NCI-H226 (cell line): ENCODE results near the gene DLEC1.
"Not testable (repeated sequence)": the region's sequence is repeated elsewhere in the genome, so short reads cannot be mapped to it uniquely, and the experiment has no call there.

Source experiments
- DNase-seq: peaks from one replicate; pipeline ENCODE4 v3.0.0-alpha.2; 2015

The DLEC1 gene

DNA sequence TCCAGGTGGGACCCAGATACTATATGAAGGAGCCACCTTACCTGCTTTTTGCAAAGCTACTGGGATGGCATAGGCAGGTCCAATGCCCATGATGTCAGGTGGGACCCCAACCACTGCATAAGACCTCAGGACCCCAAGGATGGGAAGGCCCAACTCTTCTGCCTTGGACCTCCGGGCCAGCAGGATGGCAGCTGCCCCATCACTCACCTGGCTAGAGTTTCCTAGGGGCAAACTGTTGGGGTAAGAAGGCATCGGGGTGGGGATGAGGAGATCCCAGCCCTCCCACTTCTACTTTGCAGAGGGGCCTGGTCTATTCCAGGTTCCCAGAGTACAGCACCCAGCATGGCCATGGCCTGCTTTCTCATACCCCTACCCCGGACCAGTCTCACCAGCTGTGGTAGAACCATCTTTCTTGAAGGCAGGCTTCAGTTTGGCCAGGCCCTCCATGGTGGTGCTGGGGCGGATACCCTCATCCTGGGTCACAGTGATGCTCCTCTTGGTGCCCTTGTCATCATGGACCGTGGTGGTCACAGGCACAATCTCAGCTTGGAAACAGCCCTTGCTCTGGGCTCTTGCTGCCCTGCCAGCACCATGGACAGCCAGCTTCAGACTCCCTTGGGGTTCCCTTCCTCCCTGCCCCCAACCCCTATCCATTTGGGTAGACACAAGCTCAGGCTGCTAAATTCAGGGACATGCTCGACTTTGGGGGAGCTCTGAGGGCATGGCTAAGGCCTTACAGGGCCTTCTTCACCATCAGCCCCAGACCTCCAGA is 87.3 kb downstream of the DLEC1 start:
- no peak for DNase-seq

DNA sequence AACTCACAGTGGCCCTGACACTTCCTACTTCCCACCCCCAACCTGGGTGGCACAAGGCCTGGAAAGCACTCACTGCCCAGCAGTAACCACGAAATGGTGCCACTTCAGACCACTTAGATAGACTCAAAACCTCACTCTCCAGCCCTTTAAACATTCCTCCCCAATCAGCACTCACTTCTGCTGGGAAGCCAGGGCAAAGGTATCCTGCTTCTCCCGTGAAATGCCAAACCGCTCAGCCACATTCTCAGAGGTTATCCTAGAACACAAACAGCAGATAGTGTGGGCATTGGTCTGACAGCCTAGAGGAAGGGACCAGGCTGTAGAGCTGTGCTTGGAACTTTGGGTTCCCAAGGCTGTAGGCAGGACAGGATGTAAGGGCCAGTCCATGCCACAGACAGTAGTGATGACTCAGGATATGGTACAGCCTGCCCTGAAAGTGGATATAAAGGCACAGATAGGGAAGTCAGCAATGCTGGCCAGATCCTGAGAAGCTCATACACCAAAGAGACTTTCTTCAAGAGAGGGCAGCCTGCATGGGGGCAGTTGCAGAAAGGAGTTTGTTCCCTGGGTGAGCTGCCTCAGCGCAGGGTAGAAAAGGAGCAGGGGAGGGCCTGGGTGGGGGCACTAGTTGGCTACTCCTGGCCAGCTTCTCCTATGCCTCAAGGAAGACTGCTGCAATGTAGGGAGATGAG is 88.7 kb downstream of the DLEC1 start:
- DNase-seq = no peak

- DNase-seq = no peak
These were observed 89.3 kb downstream of the DLEC1 start for GRCh38 chr3:38128303-38128655.

- DNase-seq = no peak
These were observed 90.0 kb downstream of the DLEC1 start for GRCh38 chr3:38129058-38129457.

- DNase-seq = no peak
These were observed 91.6 kb downstream of the DLEC1 start for GRCh38 chr3:38130631-38131065.

GRCh38 chr3:38131621-38132369 is 92.8 kb downstream of the DLEC1 start:
- DNase-seq = no peak

GRCh38 chr3:38133209-38133556 is 94.2 kb downstream of the DLEC1 start:
- DNase-seq = no peak

DNA sequence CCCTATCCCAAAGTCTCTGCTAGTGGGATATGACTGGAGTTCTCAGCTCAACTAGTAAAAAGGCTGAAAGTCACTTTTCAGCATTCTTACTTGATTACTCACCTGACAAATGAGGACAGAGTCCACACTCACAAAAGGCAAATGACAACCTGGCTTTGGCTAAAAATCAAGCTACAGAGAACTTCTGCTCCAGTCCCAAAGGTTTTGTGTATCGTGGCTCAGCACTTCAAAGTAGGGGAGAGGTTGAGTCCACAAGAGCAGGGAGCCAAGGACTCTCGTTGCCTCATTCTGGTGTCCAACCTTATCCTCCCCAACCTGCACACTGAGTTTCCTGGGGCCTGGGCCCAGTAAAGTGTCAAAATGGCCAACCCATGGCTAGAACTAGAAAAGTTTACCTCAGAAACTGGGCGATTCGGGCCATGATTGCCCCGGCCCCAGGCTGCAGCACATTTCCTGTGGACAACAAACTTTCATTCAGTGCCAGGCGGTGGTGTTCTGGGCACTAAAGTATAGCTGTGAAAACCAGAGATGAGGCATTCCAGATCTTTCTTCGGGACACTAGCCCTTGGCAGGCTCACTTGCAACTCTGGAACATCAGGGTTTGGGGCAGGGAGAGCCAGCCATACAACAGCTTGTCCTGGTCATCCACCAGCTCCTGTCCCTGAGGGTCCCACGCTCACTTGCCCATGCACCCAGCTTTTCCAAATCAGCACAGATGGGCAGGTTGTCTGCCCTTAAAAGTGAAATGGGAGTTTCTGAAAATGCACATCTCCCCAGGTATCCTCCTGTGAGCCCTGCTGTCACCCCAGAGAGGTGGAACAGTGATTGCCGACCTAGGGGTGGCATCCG is 94.8 kb downstream of the DLEC1 start:
- DNase-seq = no peak

GRCh38 chr3:38134517-38135143 is 95.6 kb downstream of the DLEC1 start:
- DNase-seq = not testable (repeated sequence)

DNA sequence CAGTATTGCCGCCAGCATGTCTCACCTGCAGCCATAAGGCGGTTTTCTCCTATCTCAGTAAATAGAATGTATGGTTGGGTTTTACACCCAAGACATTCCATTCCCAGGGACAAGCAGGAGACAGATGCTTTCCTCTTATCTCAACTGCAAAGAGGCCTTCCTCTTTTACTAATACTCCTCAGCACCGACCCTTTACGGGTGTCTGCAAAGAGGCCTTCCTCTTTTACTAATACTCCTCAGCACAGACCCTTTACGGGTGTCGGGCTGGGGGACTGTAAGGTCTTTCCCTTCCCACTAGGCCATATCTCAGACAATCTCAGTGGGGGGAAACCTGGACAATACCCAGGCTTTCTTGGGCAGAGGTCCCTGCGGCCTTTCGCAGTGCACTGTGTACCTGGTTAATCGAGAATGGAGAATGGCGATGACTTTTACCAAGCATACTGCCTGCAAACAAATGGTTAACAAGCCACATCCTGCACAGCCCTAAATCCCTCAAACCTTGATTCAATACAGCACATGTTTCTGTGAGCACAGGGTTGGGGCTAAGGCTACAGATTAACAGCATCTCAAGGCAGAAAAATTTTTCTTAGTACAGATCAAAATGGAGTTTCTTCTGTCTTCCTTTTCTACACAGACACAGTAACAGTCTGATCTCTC is 96.7 kb downstream of the DLEC1 start:
- not testable (repeated sequence) for DNase-seq

- no peak for DNase-seq
These were observed 97.4 kb downstream of the DLEC1 start for GRCh38 chr3:38136393-38136776.

GRCh38 chr3:38136777-38137614 is 98.0 kb downstream of the DLEC1 start, which contains the start of gene ACAA1:
Gene ACAA1 (minus strand): TSS chr3:38137127. CDS start chr3:38137035, 92 bp downstream.
- DNase-seq = peak; percentile 99

DNA sequence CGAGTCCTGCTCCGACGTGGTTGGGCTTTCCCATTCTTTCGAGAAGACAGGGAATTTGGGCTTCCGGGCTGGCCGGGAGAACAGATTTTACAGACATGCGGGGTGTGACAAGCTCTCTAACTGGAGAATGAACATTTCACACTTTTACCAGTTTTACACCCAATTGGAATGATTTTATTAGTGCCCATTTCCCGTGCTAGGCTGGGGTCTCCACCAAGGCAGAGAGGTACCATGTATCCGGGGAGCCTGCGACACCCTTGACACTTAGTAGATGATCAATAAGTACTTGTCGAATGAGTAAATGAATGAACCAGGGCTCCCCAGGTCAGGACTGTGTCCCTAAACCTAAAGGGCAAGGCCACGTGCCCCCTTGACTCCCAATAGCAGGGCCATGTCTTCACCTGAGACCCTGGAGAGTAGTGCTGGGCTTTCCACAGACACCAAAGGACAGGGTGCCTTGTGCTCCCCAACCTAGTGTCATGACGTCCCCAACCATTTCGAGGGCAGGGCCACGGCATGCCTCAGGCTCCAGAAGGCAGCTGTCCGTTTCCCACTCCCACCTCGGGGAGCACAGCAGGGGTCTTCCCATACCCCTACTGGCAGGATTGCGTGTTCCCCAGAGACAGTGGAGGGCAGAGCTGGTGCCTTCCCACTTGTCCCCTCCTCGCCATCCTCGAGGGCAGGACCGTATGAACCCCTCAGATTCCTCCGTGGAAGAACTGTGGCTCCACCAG is 98.8 kb downstream of the DLEC1 start:
- no peak for DNase-seq

DNA sequence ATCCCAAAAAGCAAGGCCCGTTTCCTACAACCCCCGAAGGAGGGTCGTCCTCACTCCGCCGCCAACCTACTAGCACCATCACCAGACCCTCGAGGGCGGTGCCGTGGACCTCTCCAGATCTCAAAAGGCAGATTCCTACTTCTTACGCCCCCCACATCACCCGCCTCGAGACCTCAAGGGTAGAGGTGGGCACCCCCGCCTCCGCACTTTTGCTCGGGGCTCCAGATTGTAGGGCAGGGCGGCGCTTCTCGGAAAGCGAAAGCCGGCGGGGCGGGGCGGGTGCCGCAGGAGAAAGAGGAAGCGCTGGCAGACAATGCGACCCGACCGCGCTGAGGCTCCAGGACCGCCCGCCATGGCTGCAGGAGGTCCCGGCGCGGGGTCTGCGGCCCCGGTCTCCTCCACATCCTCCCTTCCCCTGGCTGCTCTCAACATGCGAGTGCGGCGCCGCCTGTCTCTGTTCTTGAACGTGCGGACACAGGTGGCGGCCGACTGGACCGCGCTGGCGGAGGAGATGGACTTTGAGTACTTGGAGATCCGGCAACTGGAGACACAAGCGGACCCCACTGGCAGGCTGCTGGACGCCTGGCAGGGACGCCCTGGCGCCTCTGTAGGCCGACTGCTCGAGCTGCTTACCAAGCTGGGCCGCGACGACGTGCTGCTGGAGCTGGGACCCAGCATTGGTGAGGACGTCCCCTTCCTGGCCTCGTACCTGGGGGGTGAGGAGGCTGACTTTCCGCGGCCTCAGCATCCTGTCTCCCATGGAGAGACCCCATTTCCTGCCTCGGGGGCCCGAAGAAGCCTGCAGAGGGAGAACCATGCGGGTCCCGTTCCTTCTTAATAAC is 99.6 kb downstream of the DLEC1 start, which contains the start of gene MYD88:
TSS of gene MYD88 (plus strand) at position 313 of the 842 bp plus-strand sequence. CDS start at position 353, 40 bp downstream.
- DNase-seq = peak; percentile 47

DNA sequence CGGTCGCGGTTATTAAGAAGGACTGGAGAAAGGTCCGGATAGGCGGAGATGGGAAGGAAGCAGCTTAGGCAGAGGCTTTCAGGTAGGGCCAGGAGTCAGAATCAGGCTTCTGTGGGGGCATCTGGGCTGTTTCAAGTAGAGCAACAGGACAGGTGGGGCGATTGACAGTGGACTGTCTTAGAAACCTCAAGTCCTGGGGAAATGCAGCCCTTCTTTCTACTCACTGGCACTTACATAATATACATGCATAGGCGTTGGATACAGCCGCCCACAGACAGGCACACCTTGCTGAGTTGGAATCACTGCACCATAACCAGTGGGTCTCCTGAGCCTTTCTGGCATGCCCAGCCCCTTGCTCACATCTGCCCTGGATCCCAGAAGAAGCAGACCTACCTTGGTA is 100.2 kb downstream of the DLEC1 start:
- no peak for DNase-seq

DNA sequence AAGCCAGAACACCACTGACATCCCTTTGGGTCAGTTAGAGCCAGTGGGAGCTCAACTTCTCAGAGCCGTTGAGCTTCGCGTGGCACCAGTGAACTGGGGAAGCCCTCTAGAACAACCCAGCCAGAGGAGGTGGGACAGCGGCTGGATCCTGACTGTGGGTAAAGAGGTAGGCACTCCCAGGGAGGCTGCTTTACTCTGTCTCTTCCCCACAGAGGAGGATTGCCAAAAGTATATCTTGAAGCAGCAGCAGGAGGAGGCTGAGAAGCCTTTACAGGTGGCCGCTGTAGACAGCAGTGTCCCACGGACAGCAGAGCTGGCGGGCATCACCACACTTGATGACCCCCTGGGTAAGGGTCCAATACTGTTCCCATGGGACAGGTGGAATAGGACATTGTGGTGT is 100.6 kb downstream of the DLEC1 start:
- no peak for DNase-seq

GRCh38 chr3:38140326-38141172 is 101.5 kb downstream of the DLEC1 start:
- no peak for DNase-seq
